Left lung (tissue), 10 donors: ENCODE results near the gene WDR5. TPM values are rescaled to one million over a fixed set of nuclear protein-coding genes. Genes with fewer than 3 reads are reported as not detected.

ENCODE experiments used
- ATAC-seq: fragments of 200-7000 bp; cut with Tn5 transposase; one replicate; pipeline ENCODE4 v1.9.1; 2020; ENCODE audit warnings: moderate library complexity
- DNase-seq, 4 donors: peaks; one replicate each; pipeline ENCODE4 v3.0.0-alpha.2; 2013 to 2020
- H3K27ac ChIP-seq, 2 donors: fragments of 200-600 bp; sonication (generic) in 1 of 2; one replicate each; pipeline versions ENCODE4 v1.5.0 to v1.8.0; 2020 to 2021
- H3K27me3 ChIP-seq, 2 donors: fragments of 200-600 bp; sonication (generic) in 1 of 2; one replicate each; pipeline versions ENCODE4 v1.5.0 to v1.8.0; 2020 to 2021
- H3K36me3 ChIP-seq, 2 donors: fragments of 200-600 bp; sonication (generic) in 1 of 2; one replicate each; pipeline versions ENCODE4 v1.5.0 to v1.8.0; 2020 to 2021
- H3K4me1 ChIP-seq, 2 donors: fragments of 200-600 bp; one replicate each; pipeline ENCODE4 v1.8.0; 2021
- H3K4me3 ChIP-seq, 2 donors: fragments of 200-600 bp; sonication (generic) in 1 of 2; one replicate each; pipeline versions ENCODE4 v1.5.0 to v1.8.0; 2020 to 2021; ENCODE audit warnings: mild to moderate bottlenecking in 1 of 2
- H3K9me3 ChIP-seq, 2 donors: fragments of 200-600 bp; sonication (generic) in 1 of 2; one replicate each; pipeline versions ENCODE4 v1.5.0 to v1.8.0; 2020 to 2021
- CTCF ChIP-seq, 2 donors: fragments of 200-600 bp; sonication (generic) in 1 of 2; IDR thresholded peaks; one replicate each; pipeline versions ENCODE4 v1.5.0 to v1.8.0; 2021; ENCODE audit warnings: antibody characterized with exemption in 2 of 2
- intact Hi-C, 2 donors: fragments of 100-400 bp; cut with DNase I; formaldehyde crosslinking; loops; one replicate each; pipeline versions ENCODE4 v1.11.2 to v1.14.2; 2022
- polyA plus RNA-seq, 6 donors: library from polyadenylated mRNA; unstranded; fragments of 120-200 nt; gene quantifications; one replicate each; pipeline ENCODE4 v1.2.1, GENCODE V29; 2013; ENCODE audit not compliant: insufficient read length in 6 of 6
- total RNA-seq, 2 donors: library from RNA; stranded (reverse); fragmentation: NEBNext Ultra II Directional; extraction: Animal tissue kit (Norgen Biotek cat#: 25700); gene quantifications; one replicate each; pipeline ENCODE4 v1.2.1, GENCODE V29; 2021
- donor health status: DM: no; HTN: yes; CAD: no.
- donor health status: DM: no; HTN: no; CAD: no.

Gene WDR5
- total and polyA plus RNA-seq, 8 donors, result 23.7 to 36.3 (median 31.8) TPM

DNA sequence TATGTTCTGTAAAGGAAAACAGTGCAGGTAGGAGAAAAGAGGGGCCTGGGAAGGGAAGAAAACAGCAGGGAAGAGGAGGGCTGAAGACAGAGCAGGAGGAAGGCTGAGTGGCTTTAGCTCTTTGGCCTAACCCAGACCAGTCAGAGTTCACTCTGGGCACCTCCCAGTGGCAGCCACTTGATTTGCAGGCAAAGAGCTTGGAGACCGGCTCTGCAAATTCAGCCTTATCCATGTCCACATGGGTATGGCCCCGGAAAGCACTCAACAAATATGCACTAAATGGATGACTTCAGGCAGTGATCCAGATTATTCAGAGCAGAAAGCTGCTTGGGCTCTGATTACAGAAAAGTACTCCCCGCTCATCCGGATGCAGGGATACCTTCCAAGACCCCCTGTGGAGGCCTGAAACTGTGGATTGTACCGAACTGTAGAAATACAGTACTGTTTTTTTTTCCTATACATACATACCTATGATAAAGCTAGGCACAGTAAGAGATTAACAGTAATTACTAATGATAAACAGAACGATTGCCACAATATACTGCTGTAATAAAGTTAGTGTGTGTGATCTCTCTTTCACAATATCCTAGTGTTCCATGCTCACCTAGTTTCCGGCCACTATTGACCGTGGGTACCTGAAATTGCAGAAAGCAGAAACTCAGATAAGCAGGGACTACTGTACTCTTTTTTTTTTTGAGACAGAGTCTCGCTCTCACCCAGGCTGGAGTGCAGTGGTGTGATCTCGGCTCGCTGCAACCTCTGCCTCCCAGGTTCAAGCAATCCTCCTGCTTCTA lies 33.1 kb downstream of the WDR5 start:
- intact Hi-C loops, result no loop called here
- H3K4me3 ChIP-seq, result no peak overlapping the region
- no peaks in the 10 kb centered on the region for H3K27me3 ChIP-seq
- TF ChIP-seq CTCF (IDR thresholded peaks at IDR 0.05), result no peak
- H3K36me3 ChIP-seq, result no peaks in the 10 kb centered on the region
- DNase-seq (no peak), ATAC-seq (no peak)
- no peak overlapping the region for H3K27ac ChIP-seq
- peaks cover 13 to 22% of the 10 kb centered on the region in 2 donors for H3K4me1 ChIP-seq
- H3K9me3 ChIP-seq, result peaks cover 0 to 5% of the 10 kb centered on the region in 2 donors

GRCh38 chr9:134169724-134170401 lies 34.0 kb downstream of the WDR5 start:
- peak in 1 of 4 donors; percentile 41 for DNase-seq
- intact Hi-C loops, result loop anchor here (2.0 to 10.0 kb wide), 2 partner anchors 273 to 275 kb away; no protein-coding TSS in a partner anchor

DNA sequence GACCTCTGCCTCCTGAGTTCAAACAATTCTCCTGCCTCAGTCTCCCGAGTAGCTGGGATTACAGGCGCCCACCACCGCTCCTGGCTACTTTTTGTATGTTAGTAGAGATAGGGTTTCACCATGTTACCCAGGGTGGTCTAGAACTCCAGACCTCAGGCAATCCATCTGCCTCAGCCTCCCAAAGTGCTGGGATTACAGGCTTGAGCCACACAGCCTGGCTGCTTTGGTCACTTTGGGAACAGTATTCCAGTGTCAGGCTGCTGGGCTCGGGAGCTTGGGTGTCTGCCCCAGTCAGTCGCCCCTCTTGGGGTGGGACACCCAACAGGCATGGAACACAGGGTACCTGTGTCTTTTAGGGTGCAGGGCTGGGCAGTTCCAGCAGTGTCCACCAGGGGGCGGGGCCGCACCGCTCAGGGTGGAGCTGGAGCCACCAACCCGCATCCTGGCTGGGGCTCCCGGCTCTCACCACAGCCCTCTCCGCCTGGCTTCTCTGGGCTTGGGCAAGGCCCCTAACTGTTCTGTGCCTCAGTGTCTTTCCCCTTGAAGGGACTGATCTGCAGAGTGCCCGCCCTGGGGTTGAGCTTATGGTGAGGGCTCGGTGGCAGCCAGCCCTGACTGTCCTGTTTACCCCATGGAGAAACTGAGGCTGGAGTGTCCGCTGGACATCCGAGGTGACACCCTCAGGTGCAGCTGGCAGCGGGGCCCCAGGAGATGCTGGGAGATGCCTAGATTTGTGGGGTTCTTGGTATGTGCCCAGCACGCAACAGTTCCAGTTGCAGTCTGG lies 34.8 kb downstream of the WDR5 start:
- intact Hi-C loops, result loop anchor here (2.0 to 10.0 kb wide), 2 partner anchors 272 to 274 kb away; no protein-coding TSS in a partner anchor
- ATAC-seq (no peak), DNase-seq (peak in 1 of 4 donors; percentile 49)
- Histone ChIP-seq H3K36me3 (no peaks in the 10 kb centered on the region), H3K27me3 (peaks cover 0 to 13% of the 10 kb centered on the region in 2 donors), H3K27ac (no peak overlapping the region), H3K4me3 (no peak overlapping the region), H3K4me1 (peaks cover 13 to 39% of the 10 kb centered on the region in 2 donors), H3K9me3 (peaks cover 0 to 5% of the 10 kb centered on the region in 2 donors)
- no peak for TF ChIP-seq CTCF (IDR thresholded peaks at IDR 0.05)

More at GRCh38 chr9:134169724-134170401, 34.0 kb downstream of the WDR5 start:
- Histone ChIP-seq H3K9me3 (peaks cover 0 to 5% of the 10 kb centered on the region in 2 donors), H3K36me3 (no peaks in the 10 kb centered on the region), H3K27me3 (peaks cover 0 to 5% of the 10 kb centered on the region in 2 donors), H3K4me3 (no peak overlapping the region), H3K4me1 (peaks cover 13 to 31% of the 10 kb centered on the region in 2 donors), H3K27ac (no peak overlapping the region)
- no peak for TF ChIP-seq CTCF (IDR thresholded peaks at IDR 0.05)
- ATAC-seq, result no peak

DNA sequence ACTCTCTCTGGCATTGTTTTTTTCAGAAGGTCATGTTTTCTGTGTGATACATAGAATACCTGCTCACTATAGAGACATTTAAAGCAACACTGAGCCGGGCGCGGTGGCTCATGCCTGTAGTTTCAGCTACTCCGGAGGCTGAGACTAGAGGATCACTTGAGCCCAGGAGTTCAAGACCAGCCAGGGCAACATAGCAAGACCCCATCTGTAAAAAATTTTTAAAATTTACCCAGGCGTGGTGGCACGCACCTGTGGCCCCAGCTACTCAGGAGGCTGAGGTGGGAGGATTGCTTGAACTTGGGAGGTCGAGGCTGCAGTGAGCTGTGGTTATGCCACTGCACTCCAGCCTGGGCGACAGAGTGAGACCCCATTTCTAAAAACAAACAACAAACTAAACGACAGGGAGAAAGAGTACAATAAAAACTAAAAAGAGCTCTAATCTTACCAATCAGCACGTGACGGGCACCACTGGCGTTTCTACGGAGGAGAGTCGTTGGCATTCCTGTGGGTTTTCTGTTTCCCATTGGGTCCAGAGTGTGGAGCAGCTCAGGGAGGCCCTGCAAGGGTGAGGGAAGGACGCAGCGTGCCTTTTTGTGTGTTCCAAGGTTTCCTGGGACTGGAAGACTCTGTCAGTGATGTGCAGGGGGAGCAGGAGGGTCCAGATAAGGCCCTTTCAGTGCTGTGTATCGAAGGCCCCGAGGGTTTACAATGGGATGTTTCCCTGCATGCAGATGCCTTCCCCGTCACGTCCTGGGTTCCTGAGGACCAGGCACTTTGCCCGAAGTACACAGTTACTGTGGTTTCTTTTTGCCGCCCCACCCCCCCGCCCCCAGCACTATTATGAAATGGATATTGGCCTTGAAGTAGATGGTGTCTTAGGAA lies 35.7 kb downstream of the WDR5 start:
- intact Hi-C loops, result loop anchor here (2.0 to 10.0 kb wide), 2 partner anchors 271 to 273 kb away; no protein-coding TSS in a partner anchor
- peaks cover 0 to 5% of the 10 kb centered on the region in 2 donors for H3K9me3 ChIP-seq
- ATAC-seq, result peak; percentile 44
- DNase-seq, result no peak
- H3K27me3 ChIP-seq, result peaks cover 0 to 22% of the 10 kb centered on the region in 2 donors
- peaks cover 13 to 43% of the 10 kb centered on the region in 2 donors for H3K4me1 ChIP-seq
- H3K4me3 ChIP-seq, result no peak overlapping the region
- H3K27ac ChIP-seq, result peak overlapping the region; percentile 26 to 28
- no peak for TF ChIP-seq CTCF (IDR thresholded peaks at IDR 0.05)
- H3K36me3 ChIP-seq, result no peaks in the 10 kb centered on the region
